Panc1 (cell line): ENCODE measurements around the gene B4GALT3.

Source experiments
- SIN3A ChIP-seq: IDR thresholded peaks from 2 replicates; pipeline ENCODE4 v1.6.1; 2012; ENCODE audit warnings: low read depth, mild to moderate bottlenecking, low read length, moderate library complexity, borderline replicate concordance; ENCODE audit not compliant: insufficient read depth
- TF ChIP-seq, protein P1 (sequence below): fragments of 450-650 bp; IDR thresholded peaks from 2 replicates; pipeline ENCODE4 v1.5.1; 2017; ENCODE audit warnings: mild to moderate bottlenecking

- TF ChIP-seq SIN3A, result no peak
- TF ChIP-seq, protein P1, sequence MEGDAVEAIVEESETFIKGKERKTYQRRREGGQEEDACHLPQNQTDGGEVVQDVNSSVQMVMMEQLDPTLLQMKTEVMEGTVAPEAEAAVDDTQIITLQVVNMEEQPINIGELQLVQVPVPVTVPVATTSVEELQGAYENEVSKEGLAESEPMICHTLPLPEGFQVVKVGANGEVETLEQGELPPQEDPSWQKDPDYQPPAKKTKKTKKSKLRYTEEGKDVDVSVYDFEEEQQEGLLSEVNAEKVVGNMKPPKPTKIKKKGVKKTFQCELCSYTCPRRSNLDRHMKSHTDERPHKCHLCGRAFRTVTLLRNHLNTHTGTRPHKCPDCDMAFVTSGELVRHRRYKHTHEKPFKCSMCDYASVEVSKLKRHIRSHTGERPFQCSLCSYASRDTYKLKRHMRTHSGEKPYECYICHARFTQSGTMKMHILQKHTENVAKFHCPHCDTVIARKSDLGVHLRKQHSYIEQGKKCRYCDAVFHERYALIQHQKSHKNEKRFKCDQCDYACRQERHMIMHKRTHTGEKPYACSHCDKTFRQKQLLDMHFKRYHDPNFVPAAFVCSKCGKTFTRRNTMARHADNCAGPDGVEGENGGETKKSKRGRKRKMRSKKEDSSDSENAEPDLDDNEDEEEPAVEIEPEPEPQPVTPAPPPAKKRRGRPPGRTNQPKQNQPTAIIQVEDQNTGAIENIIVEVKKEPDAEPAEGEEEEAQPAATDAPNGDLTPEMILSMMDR, result no peak
These were observed 49.0 kb upstream of the B4GALT3 start for GRCh38 chr1:161226320-161226711.
